ENCODE measurements around the gene CASKIN2. TPM values are rescaled to one million over a fixed set of nuclear protein-coding genes. Genes with fewer than 3 reads are reported as not detected.

The CASKIN2 gene
- total RNA-seq, 1 experiment from 2014 or later = 7.4 TPM

DNA sequence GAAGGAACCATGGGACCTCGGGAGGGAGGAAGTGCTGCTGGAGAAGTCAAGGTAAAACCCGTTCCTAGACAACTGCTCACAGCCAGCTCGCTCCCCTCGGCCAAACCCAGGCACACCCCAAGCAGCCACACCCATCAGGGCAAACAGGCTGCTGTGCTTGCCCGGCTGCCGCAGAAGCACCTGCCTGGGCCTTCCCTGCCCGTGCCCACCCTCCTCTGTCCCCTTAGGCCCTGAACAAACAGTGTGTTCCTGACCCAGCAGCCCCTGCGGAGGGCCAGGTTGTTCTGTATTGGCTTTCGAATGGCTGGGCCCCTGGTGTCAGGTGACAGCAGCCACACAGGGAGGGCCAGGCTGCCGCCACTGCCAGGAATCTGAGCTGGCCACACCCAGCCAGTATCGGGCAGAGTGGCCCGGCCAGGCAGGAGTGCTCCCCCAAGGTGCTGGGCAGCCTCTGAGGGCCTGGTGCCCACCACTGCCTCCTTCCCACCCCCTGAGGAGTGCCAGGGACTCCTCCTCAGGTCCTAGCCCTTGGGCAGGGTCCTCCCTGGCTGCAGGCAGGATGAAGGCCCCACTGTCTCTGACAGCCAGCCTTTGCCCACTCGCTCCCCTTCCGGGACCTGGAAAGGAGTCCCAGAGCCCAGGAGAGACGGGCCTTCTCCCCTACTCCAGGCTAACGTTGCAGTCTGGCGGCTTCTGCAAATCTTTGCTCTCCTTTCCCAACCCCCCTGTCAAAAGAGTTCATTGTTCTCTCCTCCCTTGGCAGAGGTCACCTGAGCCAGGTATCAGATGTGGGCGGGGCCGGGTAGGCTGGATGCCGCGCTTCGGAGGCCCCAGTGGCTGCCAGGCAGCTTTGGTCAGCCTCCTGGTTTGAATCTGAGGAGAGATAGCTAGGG is 34.2 kb upstream of the CASKIN2 start:
- no peak for DNase-seq (ENCODE audit: low read depth)

DNA sequence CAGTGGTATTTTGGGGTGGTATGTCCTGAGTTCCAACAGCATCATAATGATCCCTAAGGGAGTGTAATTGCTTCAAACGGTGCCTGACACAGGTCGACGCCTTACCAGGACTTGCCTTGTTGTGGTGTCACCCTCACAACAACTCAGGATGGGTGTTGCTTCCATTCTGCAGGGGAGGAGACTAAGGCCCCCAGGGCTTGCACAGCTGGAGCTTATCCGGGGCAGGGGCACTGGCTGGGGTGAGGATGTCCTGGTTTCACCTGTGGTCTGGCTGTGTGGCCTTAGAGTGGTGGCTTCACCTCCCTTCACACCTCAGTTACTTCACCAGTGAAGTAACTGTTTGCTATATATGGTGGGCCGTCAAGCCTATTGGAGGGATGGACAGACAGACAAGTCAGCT is 33.5 kb upstream of the CASKIN2 start:
- no peak for DNase-seq (ENCODE audit: low read depth)

DNA sequence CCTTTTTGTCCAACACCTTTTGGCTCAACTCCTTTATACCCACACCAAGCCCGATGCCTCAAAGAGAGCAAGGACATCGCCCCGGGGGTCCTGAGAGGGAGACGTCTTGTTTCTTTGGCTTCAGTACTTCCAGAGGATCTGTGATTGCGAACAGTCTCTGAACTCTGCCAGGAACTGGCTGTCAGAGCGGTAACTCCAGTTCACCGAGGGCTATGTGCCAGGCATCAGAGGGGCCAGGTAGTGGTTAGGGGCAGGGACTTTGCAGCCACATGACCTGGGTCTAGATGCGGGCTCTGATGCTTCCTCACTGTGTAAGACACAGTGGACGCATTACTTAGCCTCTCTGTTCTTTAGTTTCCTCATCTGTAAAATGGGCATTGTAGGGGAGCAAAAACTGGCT is 31.8 kb upstream of the CASKIN2 start:
- no peak for DNase-seq (ENCODE audit: low read depth)

DNA sequence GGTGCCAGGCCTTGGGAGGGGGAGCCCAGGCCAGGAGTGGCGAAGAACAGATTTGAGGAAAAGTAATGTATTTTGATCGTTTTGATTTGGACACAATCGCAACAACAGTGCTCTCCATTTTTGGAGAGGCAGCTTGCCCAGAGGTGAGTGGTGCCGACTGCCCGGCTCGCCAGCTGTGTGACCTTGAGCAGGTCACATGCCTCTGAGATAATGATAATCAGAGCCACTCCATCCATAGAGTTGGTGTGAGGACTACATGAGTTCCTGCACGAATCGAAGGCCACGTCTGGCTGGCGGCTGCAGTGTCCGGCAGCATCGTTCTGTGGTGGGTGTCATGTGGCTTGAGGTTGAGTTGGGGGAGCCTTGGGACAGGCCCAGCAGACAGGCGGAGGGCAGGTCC is 30.8 kb upstream of the CASKIN2 start:
- DNase-seq (ENCODE audit: low read depth) = no peak

DNA sequence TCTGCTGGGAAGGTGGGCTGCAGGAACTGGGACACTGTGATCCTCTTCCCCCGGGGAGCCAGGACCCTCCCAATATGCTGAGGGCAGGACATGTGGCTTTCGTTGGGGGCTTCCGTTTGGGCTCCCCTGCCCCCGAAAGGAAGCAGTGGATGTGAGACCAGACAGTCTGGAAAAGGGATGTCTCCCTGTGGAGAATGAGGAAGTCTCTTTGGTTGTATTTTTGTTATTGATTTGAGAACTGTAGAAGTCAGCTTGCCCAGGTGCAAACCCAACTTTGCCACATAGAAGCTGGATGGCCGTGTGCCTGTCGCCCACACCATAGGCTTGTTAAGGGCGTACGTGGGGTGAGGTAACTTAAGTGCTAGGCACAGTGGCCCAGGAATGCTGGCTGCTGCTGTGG is 28.9 kb upstream of the CASKIN2 start:
- no peak for DNase-seq (ENCODE audit: low read depth)

DNA sequence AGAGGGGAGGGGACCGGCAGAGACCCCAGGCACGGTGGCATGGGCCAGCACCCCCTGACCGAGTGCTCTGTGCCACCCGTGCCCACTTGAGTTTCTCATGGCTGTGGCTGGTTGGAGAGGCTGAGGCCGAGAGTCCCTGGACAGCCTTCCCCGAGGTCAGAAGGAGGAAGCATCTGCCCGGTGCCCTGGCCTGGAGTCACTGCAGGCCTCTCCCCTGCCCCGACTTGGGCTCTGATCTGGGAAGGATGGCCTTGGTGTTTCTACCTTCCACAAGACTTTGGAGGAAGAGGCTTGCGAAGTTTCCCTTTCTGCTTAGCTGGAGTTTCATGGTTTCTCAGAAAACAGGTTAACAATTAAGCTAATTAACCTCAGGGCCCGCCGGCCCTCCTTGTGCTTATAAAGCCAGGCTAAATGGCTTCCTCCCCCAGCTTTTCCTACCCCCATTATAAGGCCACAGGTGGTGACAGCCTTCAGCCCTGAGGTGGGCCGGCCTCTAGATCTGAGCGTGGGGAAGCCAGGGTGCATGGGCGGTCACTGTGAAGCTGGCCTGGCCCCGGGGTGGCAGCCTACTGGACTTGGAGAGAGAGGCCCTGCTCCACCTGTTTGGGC is 27.5 kb upstream of the CASKIN2 start:
- DNase-seq (ENCODE audit: low read depth) = no peak

DNA sequence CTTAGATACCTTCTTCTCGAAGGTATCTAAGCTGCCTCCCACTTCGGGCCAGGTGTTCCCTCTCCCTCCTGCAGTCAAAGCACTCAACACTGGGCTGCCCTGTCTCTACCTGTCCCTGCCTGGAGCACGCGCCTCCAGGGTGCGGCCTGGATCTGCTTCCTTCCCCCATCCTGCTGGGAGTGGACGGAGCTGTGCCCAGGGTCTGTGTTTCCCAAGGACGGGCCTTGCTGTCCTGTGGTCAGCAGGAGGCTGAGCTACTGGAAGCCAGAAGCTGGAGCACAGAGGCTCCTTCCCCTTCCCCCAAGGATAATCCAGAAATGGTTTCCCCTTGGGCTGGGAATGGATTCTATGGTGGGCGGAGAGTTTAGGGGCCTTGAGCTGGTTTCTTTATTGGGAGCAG is 26.9 kb upstream of the CASKIN2 start:
- DNase-seq (ENCODE audit: low read depth) = no peak

DNA sequence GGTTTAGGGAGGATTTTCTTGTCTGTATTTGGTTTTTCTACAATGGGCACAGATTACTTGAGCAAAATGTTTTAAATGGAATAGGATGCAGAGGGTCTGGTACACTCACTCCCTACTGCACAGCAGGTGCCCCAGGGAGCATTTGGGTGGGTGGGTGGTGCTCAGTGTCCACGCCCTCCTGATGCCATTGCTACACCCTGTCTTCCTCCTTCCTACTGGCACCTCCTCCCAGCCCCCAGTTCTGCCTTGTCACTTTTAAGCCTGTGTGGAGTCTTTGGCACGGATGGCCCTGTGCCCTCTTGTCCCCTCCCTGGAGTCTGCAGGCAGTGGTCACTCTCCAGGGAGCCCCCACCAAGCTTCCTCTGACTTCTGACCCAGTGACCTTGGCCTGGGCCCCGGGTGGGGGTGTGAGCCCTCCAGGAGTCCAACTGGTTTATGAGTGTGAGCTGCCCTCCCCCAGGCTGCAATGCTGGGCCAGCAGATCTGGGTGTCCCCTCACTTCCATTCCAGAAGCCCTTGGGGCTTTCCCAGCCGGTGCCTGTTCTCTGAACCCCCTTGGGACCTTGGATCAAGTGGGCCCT is 25.7 kb upstream of the CASKIN2 start:
- DNase-seq (ENCODE audit: low read depth) = no peak

DNA sequence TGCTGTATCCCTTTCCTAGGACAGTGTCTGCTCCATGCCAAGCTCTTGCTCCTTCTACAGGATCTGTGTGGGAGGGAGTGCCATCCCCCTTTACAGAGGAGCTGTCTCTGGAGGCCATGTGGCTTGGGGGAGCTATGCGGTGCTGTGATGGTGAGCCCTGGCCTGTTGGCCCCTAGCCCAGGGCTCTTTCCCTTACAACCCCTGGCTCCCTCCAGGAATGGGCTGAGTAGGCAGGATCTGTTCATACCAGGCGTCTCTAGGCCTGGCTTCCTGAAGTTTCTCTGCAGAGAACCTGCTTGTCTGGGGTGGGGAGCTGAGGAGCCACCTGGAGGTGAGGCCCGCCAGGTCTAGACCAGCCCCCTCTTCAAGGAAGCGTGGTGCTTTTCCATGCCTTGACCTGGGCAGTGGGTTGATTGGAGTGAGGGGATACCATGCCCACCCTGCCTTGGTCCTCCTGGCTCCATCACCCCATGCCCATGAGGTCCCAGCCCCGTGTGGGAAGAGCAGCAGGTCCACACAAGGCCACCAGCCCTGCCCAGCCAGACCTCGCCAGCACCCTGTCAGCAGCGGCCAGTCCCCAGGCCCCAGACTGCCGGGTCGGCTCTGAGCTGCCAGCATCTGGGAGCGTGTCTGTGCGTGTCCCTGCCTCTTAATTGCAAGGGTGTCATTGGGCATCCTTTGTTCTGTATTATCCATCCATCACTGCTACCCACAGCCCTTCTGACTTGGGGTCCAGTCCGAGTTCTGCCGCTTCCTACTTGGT is 24.8 kb upstream of the CASKIN2 start:
- no peak for DNase-seq (ENCODE audit: low read depth)

DNA sequence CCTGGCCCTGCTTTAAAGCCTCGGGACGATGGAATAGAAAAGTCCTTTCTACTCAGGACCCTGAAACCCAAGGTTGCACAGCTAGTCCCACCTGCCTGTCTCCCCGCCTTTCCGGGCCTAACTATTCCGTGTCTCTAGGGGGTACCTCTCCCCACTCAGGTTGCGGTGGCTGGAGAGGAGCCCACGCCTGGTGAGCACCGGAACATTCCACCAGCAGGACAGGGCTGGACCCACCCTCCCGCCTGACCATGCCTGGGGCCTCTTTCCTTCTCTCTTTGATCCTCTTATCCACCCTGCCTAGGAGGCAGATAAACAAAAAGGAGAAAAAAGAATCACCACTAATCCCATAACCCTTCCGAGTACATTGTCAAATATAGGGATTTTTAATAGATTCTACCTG is 21.0 kb upstream of the CASKIN2 start:
- DNase-seq (ENCODE audit: low read depth) = no peak

DNA sequence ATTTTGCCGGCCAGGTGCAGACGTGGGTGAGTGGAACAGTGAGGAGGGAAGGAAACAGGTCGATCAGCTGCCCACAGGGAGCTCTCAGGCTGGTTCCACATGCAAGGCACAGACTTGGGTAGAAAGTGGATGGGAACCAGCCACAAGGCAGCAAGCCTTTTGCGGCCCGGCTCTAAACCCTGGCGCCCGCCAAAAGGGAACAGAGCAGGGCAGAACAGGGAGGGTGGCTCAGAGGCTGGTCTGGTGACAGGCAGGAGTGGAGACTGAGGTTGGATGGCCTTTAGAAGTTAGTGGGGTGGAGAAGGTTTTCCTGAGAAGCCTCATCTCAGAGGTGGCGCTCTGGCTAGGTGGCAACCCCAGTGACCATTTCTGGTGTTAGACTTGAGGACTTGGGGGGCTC is 20.5 kb upstream of the CASKIN2 start:
- no peak for DNase-seq (ENCODE audit: low read depth)

DNA sequence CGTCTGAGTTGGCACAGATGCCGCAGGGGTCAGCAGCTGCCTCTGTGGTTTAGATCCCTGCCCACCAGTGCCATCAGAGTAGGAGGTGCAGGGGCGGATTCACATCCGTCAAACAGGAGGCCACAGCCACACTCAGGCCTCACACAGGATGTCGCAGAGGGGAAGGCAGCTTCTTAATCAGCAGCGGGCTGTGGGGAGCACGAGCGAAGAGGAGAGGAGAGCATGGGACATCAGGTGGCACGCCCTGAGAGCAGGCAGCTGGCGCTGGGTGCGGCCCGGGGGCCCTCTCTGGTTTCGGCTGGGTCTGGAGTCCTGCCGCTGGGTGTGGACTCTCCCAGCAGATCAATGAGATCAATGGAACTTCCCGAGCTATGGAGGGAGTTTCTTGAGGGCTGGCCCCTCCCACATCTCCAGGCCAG is 19.8 kb upstream of the CASKIN2 start:
- no peak for DNase-seq (ENCODE audit: low read depth)

DNA sequence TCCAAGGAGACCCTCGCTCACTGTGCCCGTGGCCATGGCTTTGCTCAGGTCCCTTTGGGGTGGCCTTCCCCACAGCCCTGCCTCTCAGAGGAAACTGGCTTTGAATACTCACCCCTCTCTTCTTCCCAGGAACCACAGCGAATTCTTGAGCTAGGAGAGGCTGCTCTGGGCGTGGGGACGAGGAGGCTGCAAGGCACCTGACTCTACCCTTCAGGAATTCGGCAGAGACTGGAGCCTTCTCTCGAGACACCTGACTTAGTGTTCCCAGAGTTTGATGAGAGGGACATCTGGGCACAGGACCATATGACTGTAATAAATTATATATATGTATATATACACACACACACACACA is 16.4 kb upstream of the CASKIN2 start:
- peak; percentile 17 for DNase-seq (ENCODE audit: low read depth)

DNA sequence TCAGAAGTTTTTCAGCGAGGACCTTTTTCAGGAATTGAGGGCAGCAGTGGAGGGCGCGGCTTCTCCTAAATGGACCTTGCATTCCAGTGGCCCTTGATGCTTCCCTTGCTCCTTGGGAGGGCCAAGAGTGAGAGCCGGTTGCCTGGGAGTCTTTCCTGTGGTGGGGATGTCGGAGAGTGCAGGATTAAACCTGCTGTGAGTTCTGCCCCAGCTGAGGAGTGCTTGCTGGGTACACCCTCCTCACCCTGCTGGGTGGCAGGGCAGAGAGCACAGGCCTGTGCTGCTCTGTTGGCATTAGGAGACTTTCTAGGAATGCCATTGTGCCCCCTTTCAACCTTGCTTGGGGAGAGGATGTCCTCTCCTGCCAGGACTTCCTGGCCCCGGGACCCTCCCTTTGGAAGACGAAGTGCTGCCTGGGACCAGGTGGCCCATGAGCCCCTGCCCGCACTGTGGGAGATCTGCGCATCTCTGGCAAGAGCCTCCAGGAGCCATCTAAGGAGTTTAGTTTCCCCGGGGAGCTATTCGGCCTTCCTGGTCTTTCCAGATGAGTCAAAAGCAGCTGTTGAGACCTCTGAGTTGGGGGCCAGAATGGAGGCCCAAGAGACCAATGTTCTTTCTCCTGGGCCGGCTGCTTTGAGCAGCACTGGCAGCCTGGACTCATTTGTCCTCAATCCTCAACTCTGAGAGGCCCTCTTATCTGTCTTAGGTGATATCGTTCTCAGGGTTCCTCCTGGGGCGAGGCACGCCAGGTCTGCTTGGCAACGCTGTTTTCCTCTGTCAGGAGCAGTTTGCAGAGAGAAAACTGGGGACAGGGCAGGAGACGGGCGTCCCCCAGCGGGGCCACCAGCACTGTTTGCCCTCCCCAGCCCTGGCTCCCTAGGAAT is 15.7 kb upstream of the CASKIN2 start:
- no peak for DNase-seq (ENCODE audit: low read depth)

DNA sequence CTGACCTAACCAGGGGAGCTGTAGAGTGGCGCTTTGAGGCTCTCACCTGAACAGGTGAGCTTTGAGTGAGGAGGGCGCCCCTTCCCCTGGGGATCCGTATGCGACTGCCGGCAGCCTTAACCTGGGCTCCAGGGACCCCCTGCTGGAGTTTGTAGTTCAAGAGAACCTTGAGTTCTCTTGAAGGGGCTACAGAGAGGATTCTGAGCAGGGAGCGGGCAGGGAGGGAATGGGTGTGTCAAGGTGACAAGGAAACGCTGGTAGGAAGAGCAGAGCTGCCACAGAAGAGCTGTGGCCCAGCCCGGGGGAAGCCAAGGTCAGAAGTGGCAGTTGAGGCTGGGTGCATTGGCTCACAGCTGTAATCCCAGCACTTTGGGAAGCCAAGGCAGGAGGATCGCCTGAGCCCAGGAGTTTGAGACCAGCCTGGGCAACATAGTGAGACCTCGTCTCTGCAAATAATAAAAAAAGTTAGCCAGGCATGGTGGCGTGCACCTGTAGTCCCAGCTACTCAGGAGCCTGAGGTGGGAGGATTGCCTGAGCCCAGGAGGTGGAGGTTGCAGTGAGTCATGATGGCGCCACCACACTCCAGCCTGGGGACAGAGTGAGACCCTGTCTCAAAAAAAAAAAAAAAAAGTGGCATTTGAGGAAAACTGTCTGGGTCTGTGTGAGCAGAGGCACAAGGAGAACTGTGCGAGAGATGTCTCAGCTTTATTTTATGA is 11.4 kb upstream of the CASKIN2 start:
- no peak for DNase-seq (ENCODE audit: low read depth)

DNA sequence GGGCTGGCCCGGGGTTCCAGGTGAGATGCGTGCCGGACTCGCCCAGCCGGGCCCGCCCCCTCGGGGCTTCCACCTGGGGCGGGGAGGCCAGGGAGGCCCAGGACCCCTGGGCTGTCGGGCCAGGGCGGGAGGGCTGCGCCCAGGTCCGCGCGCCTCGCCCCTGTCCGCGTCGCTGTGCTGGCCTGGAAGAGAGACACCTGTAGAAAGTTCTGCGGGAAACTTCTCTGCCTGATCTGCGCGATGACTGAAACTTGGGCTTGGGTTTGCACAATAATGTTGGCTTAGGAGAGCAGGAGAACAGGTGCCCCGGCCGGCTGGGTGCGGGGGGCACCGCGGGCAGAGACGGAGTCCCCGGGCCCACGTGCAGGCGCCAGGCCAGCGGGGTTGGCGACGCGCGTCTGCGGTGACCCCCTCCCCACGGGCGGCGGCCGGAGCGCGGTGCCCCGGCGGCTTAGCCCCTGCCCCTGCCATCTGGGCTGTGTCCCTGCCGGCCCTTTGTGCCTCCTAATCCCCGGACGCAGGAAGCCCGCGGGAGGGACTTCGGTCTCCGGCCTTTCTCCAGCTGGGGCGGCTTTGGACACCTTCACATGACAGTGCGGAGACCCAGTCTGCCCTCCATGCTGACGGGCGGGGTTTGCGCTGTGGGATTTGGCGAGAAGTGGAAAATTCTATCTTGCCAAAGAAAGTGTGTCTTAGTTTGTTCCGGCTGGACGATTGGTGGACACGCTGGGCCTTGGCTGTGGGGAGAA is 10.6 kb upstream of the CASKIN2 start:
- DNase-seq (ENCODE audit: low read depth) = no peak

DNA sequence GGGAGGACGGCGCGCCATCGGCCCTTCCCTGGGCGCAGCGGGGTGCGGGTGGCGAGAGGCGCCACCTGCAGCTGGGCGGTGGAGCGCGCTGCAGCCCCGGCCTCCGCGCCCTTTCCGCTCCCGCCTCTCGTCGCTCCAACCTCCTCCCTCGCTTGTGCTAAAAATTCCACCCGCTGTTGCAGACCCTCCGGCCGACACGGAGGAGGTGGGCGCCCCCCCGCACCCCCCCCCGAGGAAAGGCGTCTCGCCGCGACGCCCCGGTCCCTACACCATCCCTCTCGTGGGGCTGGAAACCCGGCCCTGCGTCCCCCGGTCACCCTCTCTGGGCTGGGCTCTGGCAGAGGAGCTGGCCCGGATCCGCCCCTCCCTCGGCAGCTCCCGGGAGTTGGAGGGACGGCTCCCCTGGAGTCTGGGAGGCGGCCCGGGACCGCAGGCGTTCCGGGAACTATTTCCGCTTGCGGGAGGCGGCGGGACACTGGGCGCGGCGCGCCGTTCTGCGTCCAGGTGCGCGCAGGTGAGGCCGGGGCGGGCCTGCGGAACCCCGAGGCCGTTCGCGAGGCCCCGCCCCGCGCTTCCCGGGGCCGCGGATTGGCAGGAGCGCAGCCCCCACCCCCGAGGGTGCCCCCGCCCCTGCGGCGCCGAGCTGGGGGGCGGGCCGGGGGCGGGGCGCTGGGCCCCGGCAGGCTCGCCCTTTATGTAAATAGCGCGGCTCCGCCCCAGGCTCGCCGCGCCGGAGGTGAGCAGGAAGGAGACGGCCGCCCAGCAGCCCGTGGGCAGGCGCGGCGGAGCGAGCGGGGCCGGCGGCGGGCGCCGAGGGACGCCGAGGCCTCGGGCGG is 9.9 kb upstream of the CASKIN2 start, which contains the start of gene LLGL2:
Gene LLGL2 (plus strand): TSS at position 728 of the 836 bp plus-strand sequence. CDS start 17,730 bp downstream, outside the sequence.
- DNase-seq (ENCODE audit: low read depth) = no peak

DNA sequence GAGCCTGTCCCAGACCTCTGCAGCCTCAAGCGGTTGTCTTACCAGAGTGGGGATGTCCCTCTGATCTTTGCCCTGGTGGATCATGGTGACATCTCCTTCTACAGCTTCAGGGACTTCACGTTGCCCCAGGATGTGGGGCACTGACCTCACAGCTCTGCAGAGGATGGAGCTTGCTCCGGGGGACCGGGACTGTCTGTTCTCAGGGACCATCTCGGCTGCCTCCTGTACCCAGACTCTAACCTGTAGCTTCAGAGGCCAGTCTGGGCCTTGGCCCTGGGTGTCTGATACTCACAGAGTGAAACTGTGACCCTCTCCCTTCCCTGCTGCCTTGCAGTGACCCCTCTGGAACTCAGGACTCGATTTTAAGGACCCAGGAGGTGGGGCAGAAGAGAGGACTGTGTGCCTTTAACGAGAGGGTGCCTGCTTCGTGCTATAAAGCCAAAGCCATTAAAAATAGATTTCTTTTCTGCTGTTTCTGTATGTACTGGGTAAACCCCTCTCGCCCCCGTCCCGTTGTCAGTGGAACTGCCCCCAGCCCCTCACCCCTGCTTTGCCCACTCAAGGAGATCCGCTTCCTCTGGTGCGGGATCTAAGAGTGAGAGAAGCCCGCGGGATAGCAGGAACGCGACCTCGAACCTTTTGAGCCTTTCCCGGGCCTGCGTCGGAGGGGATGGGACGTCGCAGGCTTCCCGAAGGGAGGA is 9.1 kb upstream of the CASKIN2 start:
- no peak for DNase-seq (ENCODE audit: low read depth)

All from HT1080 (cell line).